HepG2 (cell line): Measurements from ENCODE around the gene DNAAF6.

Experiments used
- ATF3 ChIP-seq: sonication (generic); formaldehyde crosslinking; IDR thresholded peaks from 2 replicates; pipeline ENCODE4 v1.4.0; 2020; ENCODE audit warnings: missing genetic modification reagents
- CTCF ChIP-seq: sonication (generic); formaldehyde crosslinking; IDR thresholded peaks from 2 replicates; pipeline ENCODE4 v1.5.0; 2020; ENCODE audit warnings: mild to moderate bottlenecking, missing genetic modification reagents, moderate library complexity
- NFE2L2 ChIP-seq: fragments of 150-350 bp; IDR thresholded peaks from 2 replicates; pipeline ENCODE4 v1.6.1; 2014; ENCODE audit warnings: low read length
- SMC3 ChIP-seq: IDR thresholded peaks from 2 replicates; pipeline ENCODE4 v1.6.1; 2011; ENCODE audit warnings: low read length, improper control_type of control experiment
- TCF12 ChIP-seq, 2 experiments: fragments of 450-650 bp in 1 of 2; sonication (generic) in 1 of 2; formaldehyde crosslinking in 1 of 2; IDR thresholded peaks; 2 replicates each; pipeline versions ENCODE4 v1.6.1 to v1.8.0; 2017 to 2022; ENCODE audit warnings: antibody characterized with exemption in 1 of 2, mild to moderate bottlenecking in 1 of 2, missing genetic modification reagents in 1 of 2, moderate library complexity in 1 of 2
- ZNF296 ChIP-seq: sonication (generic); formaldehyde crosslinking; conservative IDR thresholded peaks from 2 replicates; pipeline ENCODE4 v1.5.0; 2020; ENCODE audit warnings: mild to moderate bottlenecking, missing genetic modification reagents
- ZNF451 ChIP-seq: sonication (generic); formaldehyde crosslinking; IDR thresholded peaks from 2 replicates; pipeline ENCODE4 v1.5.0; 2020; ENCODE audit warnings: mild to moderate bottlenecking, missing genetic modification reagents

- TF ChIP-seq NFE2L2 (no peak), ZNF451 (CRISPR knock-in tag) (no peak), CTCF (CRISPR knock-in tag) (no peak), ATF3 (CRISPR knock-in tag) (no peak), ZNF296 (CRISPR knock-in tag) (no peak), SMC3 (no peak), TCF12 (IDR thresholded peaks at IDR 0.05) (no peak), TCF12 (CRISPR knock-in tag; IDR thresholded peaks at IDR 0.05) (no peak)
These were observed 9.1 kb upstream of the DNAAF6 start for GRCh38 chrX:107197319-107197718.
